Adipocyte (in vitro differentiated cells): Measurements from ENCODE around the gene OR4D9.
A peak's percentile ranks its signal among the peaks of the same experiment; 100 is the strongest.
"Not testable (repeated sequence)": the region's sequence is repeated elsewhere in the genome, so short reads cannot be mapped to it uniquely, and the experiment has no call there.

Experiments
- DNase-seq: peaks from one replicate; pipeline ENCODE4 v3.0.0-alpha.2; 2015; ENCODE audit warnings: low read depth
- H3K27me3 ChIP-seq: replicated peaks from 2 replicates; pipeline ENCODE4 v1.7.0; 2013; ENCODE audit warnings: mild to moderate bottlenecking, low read length, moderate library complexity; ENCODE audit not compliant: control insufficient read depth, insufficient read depth
- H3K36me3 ChIP-seq: 2 replicates; pipeline ENCODE4 v1.7.0; 2013; ENCODE audit warnings: low read length, mild to moderate bottlenecking, moderate library complexity; ENCODE audit not compliant: control insufficient read depth, insufficient read depth, severe bottlenecking
- H3K4me1 ChIP-seq: 2 replicates; pipeline ENCODE4 v1.7.0; 2013; ENCODE audit warnings: mild to moderate bottlenecking, low read length, moderate library complexity; ENCODE audit not compliant: control insufficient read depth, insufficient read depth
- H3K4me3 ChIP-seq: 2 replicates; pipeline ENCODE4 v1.7.0; 2013; ENCODE audit warnings: mild to moderate bottlenecking, low read length, moderate library complexity
- H3K9ac ChIP-seq: 2 replicates; pipeline ENCODE4 v1.7.0; 2013; ENCODE audit warnings: mild to moderate bottlenecking, low read length, moderate library complexity
- H3K9me3 ChIP-seq: 2 replicates; pipeline ENCODE4 v1.7.0; 2013; ENCODE audit warnings: mild to moderate bottlenecking, low read length, moderate library complexity; ENCODE audit not compliant: control insufficient read depth

The OR4D9 gene

DNA sequence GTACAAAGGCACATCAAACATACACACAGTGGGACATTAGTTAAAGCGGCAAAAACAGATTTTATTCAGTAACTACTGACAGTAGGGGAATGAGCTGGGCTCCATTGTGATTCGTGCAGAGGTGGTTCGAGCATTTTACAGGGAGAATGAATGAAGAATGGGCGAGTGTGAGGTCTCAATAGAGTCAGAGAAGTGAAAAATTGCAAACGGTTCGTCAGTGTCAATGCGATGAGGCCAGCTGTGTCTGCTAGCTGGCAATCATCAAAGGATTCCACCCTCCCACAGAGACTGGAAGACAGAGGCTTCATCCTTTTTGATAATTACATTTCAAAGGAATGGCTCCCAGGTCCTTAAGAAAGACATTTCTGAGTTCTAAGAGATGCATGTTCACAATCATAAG, 17.4 kb downstream of the OR4D9 start:
- no peaks in the 10 kb centered on the region for H3K36me3 ChIP-seq
- peaks cover 19% of the 10 kb centered on the region for H3K27me3 ChIP-seq
- no peak for DNase-seq
- H3K9ac ChIP-seq: no peak overlapping the region
- H3K9me3 ChIP-seq: no peaks in the 10 kb centered on the region
- no peak overlapping the region for H3K4me3 ChIP-seq
- no peaks in the 10 kb centered on the region for H3K4me1 ChIP-seq

DNA sequence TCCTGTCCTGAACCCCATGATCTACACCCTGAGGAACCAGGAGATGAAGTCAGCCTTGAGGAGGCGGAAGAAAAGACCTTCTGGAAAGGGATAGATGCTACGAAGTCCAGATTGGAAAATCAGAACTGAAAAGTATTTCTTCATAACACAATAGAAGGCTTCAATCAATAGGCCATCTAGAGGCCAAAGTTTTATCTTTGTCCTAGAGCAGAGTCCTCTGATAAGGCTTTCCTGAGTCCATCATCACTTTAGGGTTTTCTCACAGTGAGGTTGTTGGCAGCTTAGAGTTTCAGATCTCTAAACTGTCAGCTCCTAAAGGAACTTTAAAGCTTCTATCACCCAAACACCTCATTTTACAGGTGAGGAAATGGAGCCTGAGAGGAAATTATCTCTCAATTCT, 21.3 kb downstream of the OR4D9 start:
- no peak overlapping the region for H3K9ac ChIP-seq
- DNase-seq: no peak
- H3K27me3 ChIP-seq: peaks cover 4% of the 10 kb centered on the region
- no peaks in the 10 kb centered on the region for H3K36me3 ChIP-seq
- H3K4me1 ChIP-seq: peaks cover under 1% of the 10 kb centered on the region
- H3K9me3 ChIP-seq: no peaks in the 10 kb centered on the region
- H3K4me3 ChIP-seq: no peak overlapping the region

DNA sequence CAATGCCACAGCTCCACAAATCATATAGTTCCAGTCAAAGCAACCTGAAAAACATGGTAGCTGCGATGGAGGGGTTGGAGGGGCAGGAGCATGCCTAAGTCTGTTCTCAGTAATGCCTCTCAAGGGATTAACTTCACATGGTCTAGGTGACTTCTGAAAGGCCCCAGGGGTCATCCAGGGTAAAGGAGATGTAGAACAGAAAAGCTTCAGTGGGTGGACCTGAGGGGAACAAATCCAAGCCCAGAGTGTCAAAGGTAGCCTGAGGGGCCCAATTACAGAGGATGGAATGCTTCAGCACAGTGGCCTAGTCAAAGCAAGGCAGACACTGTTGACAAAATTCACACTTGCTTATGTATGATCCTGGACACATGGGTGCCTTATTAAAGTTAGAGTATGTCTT, 23.3 kb downstream of the OR4D9 start:
- DNase-seq: no peak
- H3K4me3 ChIP-seq: no peak overlapping the region
- H3K9ac ChIP-seq: no peak overlapping the region
- no peaks in the 10 kb centered on the region for H3K27me3 ChIP-seq
- no peaks in the 10 kb centered on the region for H3K9me3 ChIP-seq
- H3K4me1 ChIP-seq: peaks cover 5% of the 10 kb centered on the region
- no peaks in the 10 kb centered on the region for H3K36me3 ChIP-seq

DNA sequence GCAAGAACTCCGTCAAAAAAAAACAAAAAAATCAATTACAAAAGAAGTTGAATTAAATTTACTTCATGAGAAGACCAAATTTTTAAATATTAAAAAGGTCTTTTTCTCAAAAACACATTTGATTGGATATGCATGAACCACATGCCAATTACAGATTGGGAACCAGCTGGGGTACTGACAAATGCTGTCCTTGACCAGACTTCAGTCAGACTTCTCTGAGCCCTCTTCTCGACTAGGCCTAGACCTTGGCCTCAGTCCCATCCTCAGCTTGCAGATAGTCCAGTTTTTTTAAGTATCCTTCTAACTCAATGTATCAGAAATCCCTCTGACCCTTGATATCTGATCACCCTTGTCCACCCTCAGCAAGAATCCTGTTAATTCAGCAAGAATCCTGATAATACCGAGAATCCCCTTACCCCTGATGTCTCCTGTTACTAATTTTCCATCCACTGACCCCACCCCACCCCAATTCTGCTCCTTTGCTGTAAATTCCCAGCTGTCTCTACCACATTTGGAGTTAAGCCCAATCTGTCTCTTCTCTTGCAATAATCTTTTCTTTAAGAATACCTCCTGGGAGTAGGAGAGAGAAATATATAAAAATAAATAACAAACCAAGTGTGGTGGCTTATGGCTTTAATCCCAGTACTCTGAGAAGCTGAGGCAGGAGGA, 30.9 kb downstream of the OR4D9 start:
- no peak overlapping the region for H3K9ac ChIP-seq
- no peaks in the 10 kb centered on the region for H3K27me3 ChIP-seq
- no peak for DNase-seq
- H3K4me1 ChIP-seq: peaks cover 5% of the 10 kb centered on the region
- H3K36me3 ChIP-seq: no peaks in the 10 kb centered on the region
- no peaks in the 10 kb centered on the region for H3K9me3 ChIP-seq
- H3K4me3 ChIP-seq: no peak overlapping the region

DNA sequence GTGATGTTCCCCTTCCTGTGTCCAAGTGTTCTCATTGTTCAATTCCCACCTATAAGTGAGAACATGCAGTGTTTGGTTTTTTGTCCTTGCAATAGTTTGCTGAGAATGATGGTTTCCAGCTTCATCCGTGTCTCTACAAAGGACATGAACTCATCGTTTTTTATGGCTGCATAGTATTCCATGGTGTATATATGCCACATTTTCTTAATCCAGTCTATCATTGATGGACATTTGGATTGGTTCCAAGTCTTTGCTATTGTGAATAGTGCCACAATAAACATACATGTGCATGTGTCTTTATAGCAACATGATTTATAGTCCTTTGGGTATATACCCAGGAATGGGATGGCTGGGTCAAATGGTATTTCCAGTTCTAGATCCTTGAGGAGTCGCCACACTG, 32.4 kb downstream of the OR4D9 start:
- H3K27me3 ChIP-seq, H3K9ac ChIP-seq, H3K4me1 ChIP-seq, H3K4me3 ChIP-seq, H3K36me3 ChIP-seq, H3K9me3 ChIP-seq, DNase-seq: not testable (repeated sequence)

DNA sequence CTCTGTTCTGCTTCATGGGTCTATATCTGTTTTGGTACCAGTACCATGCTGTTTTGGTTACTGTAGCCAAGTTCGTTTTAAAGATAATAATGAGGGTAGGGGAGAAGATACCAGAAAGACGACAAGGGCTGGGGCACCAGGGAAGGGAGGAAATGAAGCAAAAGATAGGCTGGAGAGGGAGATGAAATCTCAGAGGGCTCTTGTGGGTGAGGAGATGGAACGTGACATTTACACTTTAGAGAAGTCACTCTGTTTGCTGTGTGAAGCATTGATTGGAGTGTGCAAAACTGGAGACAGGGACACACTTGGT, 33.5 kb downstream of the OR4D9 start:
- no peaks in the 10 kb centered on the region for H3K27me3 ChIP-seq
- H3K9me3 ChIP-seq: no peaks in the 10 kb centered on the region
- DNase-seq: no peak
- no peaks in the 10 kb centered on the region for H3K36me3 ChIP-seq
- no peak overlapping the region for H3K4me3 ChIP-seq
- peaks cover 4% of the 10 kb centered on the region for H3K4me1 ChIP-seq
- no peak overlapping the region for H3K9ac ChIP-seq

DNA sequence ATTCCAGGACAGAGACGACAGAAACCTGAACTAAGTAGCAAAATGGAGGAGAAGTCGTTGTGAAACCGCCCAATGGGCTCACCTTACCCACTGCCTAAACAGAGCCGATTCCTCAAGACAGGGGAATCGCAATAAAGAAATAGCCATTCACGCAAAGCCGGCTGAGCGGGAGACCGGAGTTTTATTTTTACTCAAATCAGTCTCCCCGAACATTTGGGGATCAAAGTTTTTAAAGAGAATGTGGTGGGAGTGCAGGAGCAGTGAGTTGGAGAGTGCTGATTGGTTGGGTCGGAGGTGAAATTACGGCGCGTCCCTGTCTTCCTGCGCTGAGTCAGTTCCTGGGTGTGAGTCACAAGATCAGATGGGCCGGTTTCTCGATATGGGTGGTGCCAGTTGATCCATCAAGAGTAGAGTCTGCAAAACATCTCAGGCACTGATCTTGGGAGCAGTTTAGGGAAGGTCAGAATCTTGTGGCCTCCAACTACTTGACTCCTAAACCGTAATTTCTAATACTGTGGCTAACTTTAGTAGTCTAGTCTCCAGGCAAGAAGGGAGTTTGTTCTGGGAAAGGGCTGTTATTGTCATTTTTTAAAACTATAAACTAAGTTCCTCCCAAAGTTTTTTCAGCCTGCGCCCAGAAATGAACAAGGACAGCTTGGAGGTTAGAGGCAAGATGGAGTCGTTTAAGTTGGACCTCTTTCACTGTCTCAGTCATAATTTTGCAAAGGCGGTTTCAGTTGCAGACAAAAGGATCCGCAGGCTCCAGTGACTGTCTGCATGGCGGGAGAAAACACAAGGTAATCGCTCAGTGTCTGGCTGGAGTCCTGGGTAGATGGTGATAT, 34.1 kb downstream of the OR4D9 start:
- no peak for DNase-seq
- Histone ChIP-seq H3K4me3 (no peak overlapping the region), H3K4me1 (peaks cover 4% of the 10 kb centered on the region), H3K9me3 (no peaks in the 10 kb centered on the region), H3K9ac (no peak overlapping the region), H3K27me3 (no peaks in the 10 kb centered on the region), H3K36me3 (no peaks in the 10 kb centered on the region)

DNA sequence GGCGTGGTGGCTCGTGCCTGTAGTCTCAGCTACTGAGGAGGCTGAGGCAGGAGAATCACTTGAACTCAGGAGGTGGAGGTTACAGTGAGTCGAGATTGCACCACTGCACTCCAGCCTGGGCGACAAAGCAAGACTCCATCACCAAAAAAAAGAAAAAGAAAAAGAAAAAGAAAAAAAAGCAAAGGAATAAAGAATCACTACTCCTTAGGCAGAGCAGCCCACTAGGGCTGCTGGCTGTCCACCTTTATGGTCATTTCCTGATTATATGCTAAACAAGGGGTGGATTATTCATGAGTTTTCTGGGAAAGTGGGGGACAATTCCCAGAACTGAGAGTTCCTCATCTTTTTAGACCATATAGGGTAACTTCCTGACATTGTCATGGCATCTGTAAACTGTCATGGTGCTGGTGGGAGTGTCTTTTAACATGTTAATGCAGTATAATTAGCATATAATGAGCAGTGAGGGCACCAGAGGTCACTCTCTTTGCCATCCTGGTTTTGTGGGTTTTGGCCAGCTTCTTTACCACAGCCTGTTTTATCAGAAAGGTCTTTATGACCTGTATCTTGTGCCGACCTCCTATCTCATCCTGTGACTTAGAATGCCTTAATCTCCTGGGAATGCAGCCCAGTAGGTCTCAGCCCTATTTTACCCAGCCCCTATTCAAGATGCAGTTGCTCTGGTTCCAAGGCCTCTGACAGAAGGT, 36.4 kb downstream of the OR4D9 start:
- DNase-seq, H3K27me3 ChIP-seq: not testable (repeated sequence)

DNA sequence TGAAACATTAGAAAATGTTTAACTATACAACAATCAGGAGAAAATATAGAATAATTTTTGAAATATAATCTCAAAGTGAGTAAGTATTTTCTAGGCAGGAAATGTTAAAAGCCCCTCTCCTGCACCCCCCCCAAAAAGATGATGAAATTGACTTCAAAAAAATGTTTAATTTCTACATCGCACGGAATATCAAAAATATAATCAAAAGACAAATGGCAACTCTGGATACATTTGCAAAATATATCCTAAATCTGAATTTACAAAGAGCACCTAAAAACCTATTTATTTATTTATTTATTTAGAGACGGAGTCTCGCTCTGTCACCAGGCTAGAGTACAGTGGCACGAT, 36.9 kb downstream of the OR4D9 start:
- Histone ChIP-seq H3K9me3 (no peaks in the 10 kb centered on the region), H3K27me3 (no peaks in the 10 kb centered on the region), H3K4me1 (peaks cover 4% of the 10 kb centered on the region), H3K4me3 (no peak overlapping the region), H3K36me3 (no peaks in the 10 kb centered on the region), H3K9ac (no peak overlapping the region)
- DNase-seq: no peak

More for the DNA sequence above, 36.4 kb downstream of the OR4D9 start:
- H3K36me3 ChIP-seq, H3K9ac ChIP-seq, H3K4me3 ChIP-seq, H3K4me1 ChIP-seq, H3K9me3 ChIP-seq: not testable (repeated sequence)

DNA sequence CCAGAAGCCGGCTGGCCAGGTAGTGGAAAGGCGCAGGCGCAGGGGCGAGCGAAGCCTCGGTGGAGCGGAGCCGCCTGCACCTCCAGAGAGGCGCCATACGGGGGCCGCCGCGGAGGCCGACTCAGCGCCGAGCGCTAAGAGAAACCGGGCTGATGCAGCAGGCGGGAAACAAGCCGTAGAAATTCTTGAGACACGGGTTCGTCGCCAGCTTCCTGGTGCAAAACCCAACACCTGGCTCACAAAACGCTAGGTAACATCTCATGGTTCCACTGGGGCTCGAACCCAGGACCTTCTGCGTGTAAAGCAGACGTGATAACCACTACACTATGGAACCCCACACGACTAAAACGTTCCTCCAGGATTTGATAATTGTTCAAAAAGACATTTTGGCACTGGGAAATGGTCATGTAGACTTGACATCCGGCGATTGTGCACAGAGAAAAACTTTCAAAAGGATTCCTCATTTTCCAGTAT, 39.1 kb downstream of the OR4D9 start:
- peaks cover 4% of the 10 kb centered on the region for H3K4me1 ChIP-seq
- peak; percentile 95 for DNase-seq
- H3K36me3 ChIP-seq: no peaks in the 10 kb centered on the region
- H3K4me3 ChIP-seq: peak overlapping the region; percentile 83
- H3K27me3 ChIP-seq: no peaks in the 10 kb centered on the region
- H3K9ac ChIP-seq: peak overlapping the region; percentile 84
- H3K9me3 ChIP-seq: no peaks in the 10 kb centered on the region

DNA sequence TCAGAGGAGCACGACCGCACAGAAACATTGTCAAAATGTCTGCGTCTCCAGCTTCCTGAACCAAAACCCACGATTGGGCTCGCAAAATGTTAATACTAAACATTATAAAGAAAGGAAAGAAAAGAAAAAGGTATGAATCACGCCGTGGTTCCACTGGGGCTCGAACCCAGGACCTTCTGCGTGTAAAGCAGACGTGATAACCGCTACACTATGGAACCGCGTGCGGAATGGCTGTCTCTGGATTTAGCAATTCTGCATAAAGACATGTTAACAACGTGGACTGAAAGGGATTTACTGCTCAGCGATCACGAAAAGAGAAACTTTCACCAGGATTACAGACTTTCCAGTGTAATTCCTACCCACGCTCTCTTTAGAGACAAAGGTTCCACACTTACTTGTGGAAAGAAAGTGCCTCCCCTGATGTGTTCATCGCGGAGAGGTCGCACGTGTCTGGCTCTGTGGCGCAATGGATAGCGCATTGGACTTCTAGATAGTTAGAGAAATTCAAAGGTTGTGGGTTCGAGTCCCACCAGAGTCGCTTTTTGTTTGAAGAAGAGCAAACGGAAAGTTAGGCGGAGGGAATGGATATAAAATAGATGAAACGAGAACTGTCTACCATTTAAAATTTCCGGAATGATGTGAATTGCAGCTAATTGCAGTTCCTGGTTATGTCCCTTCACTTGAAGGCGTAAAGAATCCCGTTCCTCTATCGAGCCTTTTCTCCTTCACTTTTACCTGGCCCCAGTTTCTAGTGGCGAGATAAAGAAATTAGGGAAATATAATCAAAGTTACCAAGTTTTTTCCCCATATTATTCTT, 39.7 kb downstream of the OR4D9 start:
- no peaks in the 10 kb centered on the region for H3K27me3 ChIP-seq
- H3K9ac ChIP-seq: peak overlapping the region; percentile 84
- H3K4me3 ChIP-seq: peak overlapping the region; percentile 83
- no peaks in the 10 kb centered on the region for H3K9me3 ChIP-seq
- H3K4me1 ChIP-seq: peaks cover 4% of the 10 kb centered on the region
- no peaks in the 10 kb centered on the region for H3K36me3 ChIP-seq
- DNase-seq: peak; percentile 93
